Natural killer cell (primary cell): ENCODE measurements around the gene NUDT14. TPM values are rescaled to one million over a fixed set of nuclear protein-coding genes. Genes with fewer than 3 reads are reported as not detected.

Source experiments
- ATAC-seq, 3 donors: fragments of 150-1000 bp in 2 of 3; fragments of 200-7000 bp in 1 of 3; cut with Tn5 transposase; 1 replicate in 1 of 3; 2 replicates in 2 of 3; pipeline ENCODE4 v1.10.0; 2021; ENCODE audit warnings: mild to moderate bottlenecking in 2 of 3, moderate library complexity in 2 of 3
- DNase-seq, 2 donors: peaks; one replicate each; pipeline versions ENCODE4 v3.0.0 to v3.0.0-alpha.2; 2013 to 2021; ENCODE audit warnings: mixed read lengths in 1 of 2
- H3K27ac ChIP-seq: one replicate; pipeline ENCODE4 v1.5.1; 2013; ENCODE audit warnings: mild to moderate bottlenecking, low read length
- H3K27me3 ChIP-seq: one replicate; pipeline ENCODE4 v1.6.1; 2013; ENCODE audit warnings: low read length; ENCODE audit not compliant: control insufficient read depth, insufficient read depth
- H3K36me3 ChIP-seq: one replicate; pipeline ENCODE4 v1.6.1; 2013; ENCODE audit warnings: low read length; ENCODE audit not compliant: control insufficient read depth, insufficient read depth
- H3K4me1 ChIP-seq: one replicate; pipeline ENCODE4 v1.6.1; 2013; ENCODE audit warnings: low read length; ENCODE audit not compliant: control insufficient read depth, insufficient read depth
- H3K4me3 ChIP-seq: one replicate; pipeline ENCODE4 v1.5.1; 2013; ENCODE audit warnings: low read length
- H3K9me3 ChIP-seq: one replicate; pipeline ENCODE4 v1.6.1; 2013; ENCODE audit warnings: low read length; ENCODE audit not compliant: control insufficient read depth, insufficient read depth
- H3K27ac Mint-ChIP-seq, 2 donors: one replicate each; pipeline ENCODE4 v1.8.0; 2022; ENCODE audit warnings: mild to moderate bottlenecking in 2 of 2, mixed read lengths in 2 of 2, moderate library complexity in 1 of 2
- H3K27me3 Mint-ChIP-seq, 2 donors: one replicate each; pipeline ENCODE4 v1.8.0; 2022; ENCODE audit warnings: low read depth in 2 of 2, mixed read lengths in 2 of 2
- H3K36me3 Mint-ChIP-seq: one replicate; pipeline ENCODE4 v1.8.0; 2022; ENCODE audit warnings: mixed read lengths
- H3K4me1 Mint-ChIP-seq, 2 donors: one replicate each; pipeline ENCODE4 v1.8.0; 2022; ENCODE audit warnings: mixed read lengths in 2 of 2
- H3K4me3 Mint-ChIP-seq: one replicate; pipeline ENCODE4 v1.8.0; 2022; ENCODE audit warnings: mild to moderate bottlenecking, moderate library complexity, mixed read lengths
- H3K9me3 Mint-ChIP-seq, 2 donors: one replicate each; pipeline ENCODE4 v1.8.0; 2022; ENCODE audit warnings: mixed read lengths in 2 of 2
- WGBS: methylation state at CpG from one replicate; pipeline ENCODE4 v1.1.7; 2013; ENCODE audit warnings: missing lambda C conversion rate; ENCODE audit not compliant: insufficient coverage; 5-methylcytosine and 5-hydroxymethylcytosine counted together
- intact Hi-C: fragments of 100-400 bp; cut with micrococcal nuclease; formaldehyde crosslinking; loops from one replicate; pipeline ENCODE4 v1.14.2; 2022
- total RNA-seq, 4 donors: library from RNA; stranded (reverse); fragments of 120-200 nt in 1 of 4; gene quantifications; one replicate each; pipeline versions ENCODE4 v1.2.3 to v1.2.4, GENCODE V29; 2013 to 2022
- TF ChIP-seq, protein P1 (sequence below): fragments of 200-600 bp; IDR thresholded peaks from one replicate; pipeline ENCODE4 v1.8.0; 2022; ENCODE audit warnings: antibody characterized with exemption

Gene NUDT14
- total RNA-seq, 3 donors from 2014 or later (not counting 1 experiment from before 2014, with no cell fraction given), result 16.0 to 32.9 (median 22.8) TPM

DNA sequence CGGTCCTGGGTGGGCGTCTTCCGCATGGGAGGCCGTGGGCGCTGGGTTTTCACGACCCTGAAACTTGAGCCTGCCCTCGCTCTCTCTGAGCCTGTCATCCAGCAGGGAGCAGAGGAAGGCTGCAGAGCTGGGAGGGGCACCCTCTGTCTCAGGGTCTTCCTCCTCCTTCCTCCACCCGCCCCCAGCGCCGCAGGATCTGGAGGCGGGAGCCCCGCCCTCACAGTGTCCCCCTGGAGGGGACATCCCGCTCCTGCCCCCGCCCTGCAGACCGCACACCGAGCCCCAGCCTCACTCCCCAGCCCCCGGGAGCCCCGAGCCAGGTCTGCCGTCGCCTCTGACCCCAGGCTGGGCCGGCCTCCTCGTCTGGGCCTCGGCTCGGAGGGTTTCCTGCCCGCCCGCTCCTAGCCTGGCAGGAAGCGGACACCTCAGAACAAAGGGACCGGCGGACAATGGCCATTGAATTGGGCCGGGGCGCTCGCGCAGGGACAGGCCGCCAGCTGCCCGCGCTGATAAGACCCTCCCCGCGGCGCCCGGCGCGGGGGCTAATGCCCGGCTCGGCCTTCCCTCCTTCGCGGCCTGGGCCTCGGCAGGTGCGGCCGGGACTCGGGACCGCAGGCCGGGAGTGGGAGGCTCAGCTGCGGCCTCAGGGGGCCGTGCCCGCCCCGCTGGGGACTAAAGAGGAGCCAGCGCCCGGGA lies 15.3 kb upstream of the NUDT14 start:
- Mint-ChIP-seq H3K9me3 (no peaks in the 10 kb centered on the region), H3K27ac (peak overlapping the region in 1 of 2 donors; percentile 22), H3K27me3 (peaks cover 14 to 46% of the 10 kb centered on the region in 2 donors), H3K36me3 (no peaks in the 10 kb centered on the region), H3K4me3 (no peak overlapping the region), H3K4me1 (peaks cover 6 to 35% of the 10 kb centered on the region in 2 donors)
- Histone ChIP-seq H3K27ac (no peak overlapping the region), H3K36me3 (no peaks in the 10 kb centered on the region), H3K4me3 (no peak overlapping the region), H3K27me3 (peaks cover 40% of the 10 kb centered on the region), H3K4me1 (peaks cover 50% of the 10 kb centered on the region), H3K9me3 (no peaks in the 10 kb centered on the region)
- 3% methylated on average over 58 of the region's 58 CpGs for WGBS
- intact Hi-C loops, result no loop called here
- ATAC-seq (no peak), DNase-seq (peak in 1 of 2 donors; percentile 22)
- TF ChIP-seq, protein P1, sequence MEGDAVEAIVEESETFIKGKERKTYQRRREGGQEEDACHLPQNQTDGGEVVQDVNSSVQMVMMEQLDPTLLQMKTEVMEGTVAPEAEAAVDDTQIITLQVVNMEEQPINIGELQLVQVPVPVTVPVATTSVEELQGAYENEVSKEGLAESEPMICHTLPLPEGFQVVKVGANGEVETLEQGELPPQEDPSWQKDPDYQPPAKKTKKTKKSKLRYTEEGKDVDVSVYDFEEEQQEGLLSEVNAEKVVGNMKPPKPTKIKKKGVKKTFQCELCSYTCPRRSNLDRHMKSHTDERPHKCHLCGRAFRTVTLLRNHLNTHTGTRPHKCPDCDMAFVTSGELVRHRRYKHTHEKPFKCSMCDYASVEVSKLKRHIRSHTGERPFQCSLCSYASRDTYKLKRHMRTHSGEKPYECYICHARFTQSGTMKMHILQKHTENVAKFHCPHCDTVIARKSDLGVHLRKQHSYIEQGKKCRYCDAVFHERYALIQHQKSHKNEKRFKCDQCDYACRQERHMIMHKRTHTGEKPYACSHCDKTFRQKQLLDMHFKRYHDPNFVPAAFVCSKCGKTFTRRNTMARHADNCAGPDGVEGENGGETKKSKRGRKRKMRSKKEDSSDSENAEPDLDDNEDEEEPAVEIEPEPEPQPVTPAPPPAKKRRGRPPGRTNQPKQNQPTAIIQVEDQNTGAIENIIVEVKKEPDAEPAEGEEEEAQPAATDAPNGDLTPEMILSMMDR, result no peak

DNA sequence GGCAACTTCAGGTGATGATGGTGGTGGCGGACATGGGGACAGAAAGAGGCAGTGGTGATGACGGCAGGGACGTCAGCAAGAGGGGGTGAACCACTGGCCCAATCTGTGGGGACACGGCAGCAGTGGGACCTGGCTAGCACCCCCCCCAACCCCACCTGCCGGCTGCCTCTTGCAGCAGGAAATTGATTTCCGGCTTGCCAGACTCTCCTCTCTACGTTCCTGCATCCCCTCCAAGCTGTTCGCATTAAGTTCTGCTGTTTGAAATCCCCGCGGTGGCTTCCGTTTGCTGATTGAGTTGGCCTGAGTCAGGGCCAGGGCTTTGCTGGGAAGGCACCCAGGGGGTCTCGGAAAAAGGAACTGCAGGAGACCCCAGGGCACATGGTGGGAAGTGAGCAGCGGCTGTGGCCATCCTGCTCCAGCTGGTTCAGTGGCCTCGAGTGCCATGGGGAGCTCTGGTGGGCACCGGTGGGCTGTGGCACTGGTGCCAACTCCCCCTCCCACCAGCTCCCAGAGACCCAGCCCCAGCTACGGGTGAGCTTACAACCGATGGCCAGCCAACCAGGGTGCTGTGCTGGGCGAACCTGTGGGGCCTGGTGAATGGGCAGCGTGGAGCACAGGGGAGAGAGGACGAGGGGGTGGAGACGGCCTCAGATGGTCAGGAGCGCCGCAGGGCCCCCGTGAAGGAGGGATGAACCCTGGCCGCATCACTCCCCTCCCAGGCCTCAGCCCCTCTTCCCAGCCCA lies 14.6 kb upstream of the NUDT14 start:
- intact Hi-C loops, result no loop called here

GRCh38 chr14:105195051-105195450 lies 13.9 kb upstream of the NUDT14 start:
- no peak for ATAC-seq
- H3K27me3 ChIP-seq, result peaks cover 38% of the 10 kb centered on the region
- no peak overlapping the region for H3K4me3 Mint-ChIP-seq
- TF ChIP-seq, protein P1, result no peak
- H3K4me3 ChIP-seq, result no peak overlapping the region
- H3K36me3 Mint-ChIP-seq, result no peaks in the 10 kb centered on the region
- H3K27ac Mint-ChIP-seq, result no peak overlapping the region
- 89% methylated on average over 7 of the region's 10 CpGs for WGBS
- no peaks in the 10 kb centered on the region for H3K9me3 ChIP-seq
- DNase-seq, result no peak
- peaks cover 6 to 35% of the 10 kb centered on the region in 2 donors for H3K4me1 Mint-ChIP-seq
- H3K27ac ChIP-seq, result no peak overlapping the region
- peaks cover 14 to 37% of the 10 kb centered on the region in 2 donors for H3K27me3 Mint-ChIP-seq
- intact Hi-C loops, result no loop called here
- H3K36me3 ChIP-seq, result no peaks in the 10 kb centered on the region
- peaks cover 44% of the 10 kb centered on the region for H3K4me1 ChIP-seq
- no peaks in the 10 kb centered on the region for H3K9me3 Mint-ChIP-seq

More for the DNA sequence above, 14.6 kb upstream of the NUDT14 start:
- TF ChIP-seq, protein P1, result no peak
- WGBS, result 23% methylated on average over 25 of the region's 25 CpGs
- H3K4me1 ChIP-seq, result peaks cover 44% of the 10 kb centered on the region
- peak overlapping the region in 1 of 2 donors; percentile 22 for H3K27ac Mint-ChIP-seq
- peaks cover 14 to 43% of the 10 kb centered on the region in 2 donors for H3K27me3 Mint-ChIP-seq
- H3K4me1 Mint-ChIP-seq, result peaks cover 6 to 35% of the 10 kb centered on the region in 2 donors
- H3K36me3 ChIP-seq, result no peaks in the 10 kb centered on the region
- H3K4me3 Mint-ChIP-seq, result no peak overlapping the region
- ATAC-seq (no peak), DNase-seq (peak in 1 of 2 donors; percentile 59)
- H3K9me3 ChIP-seq, result no peaks in the 10 kb centered on the region
- H3K27ac ChIP-seq, result no peak overlapping the region
- H3K4me3 ChIP-seq, result no peak overlapping the region
- no peaks in the 10 kb centered on the region for H3K9me3 Mint-ChIP-seq
- H3K36me3 Mint-ChIP-seq, result no peaks in the 10 kb centered on the region
- peaks cover 38% of the 10 kb centered on the region for H3K27me3 ChIP-seq
